Measurements from ENCODE around the gene CCDC142.

DNA sequence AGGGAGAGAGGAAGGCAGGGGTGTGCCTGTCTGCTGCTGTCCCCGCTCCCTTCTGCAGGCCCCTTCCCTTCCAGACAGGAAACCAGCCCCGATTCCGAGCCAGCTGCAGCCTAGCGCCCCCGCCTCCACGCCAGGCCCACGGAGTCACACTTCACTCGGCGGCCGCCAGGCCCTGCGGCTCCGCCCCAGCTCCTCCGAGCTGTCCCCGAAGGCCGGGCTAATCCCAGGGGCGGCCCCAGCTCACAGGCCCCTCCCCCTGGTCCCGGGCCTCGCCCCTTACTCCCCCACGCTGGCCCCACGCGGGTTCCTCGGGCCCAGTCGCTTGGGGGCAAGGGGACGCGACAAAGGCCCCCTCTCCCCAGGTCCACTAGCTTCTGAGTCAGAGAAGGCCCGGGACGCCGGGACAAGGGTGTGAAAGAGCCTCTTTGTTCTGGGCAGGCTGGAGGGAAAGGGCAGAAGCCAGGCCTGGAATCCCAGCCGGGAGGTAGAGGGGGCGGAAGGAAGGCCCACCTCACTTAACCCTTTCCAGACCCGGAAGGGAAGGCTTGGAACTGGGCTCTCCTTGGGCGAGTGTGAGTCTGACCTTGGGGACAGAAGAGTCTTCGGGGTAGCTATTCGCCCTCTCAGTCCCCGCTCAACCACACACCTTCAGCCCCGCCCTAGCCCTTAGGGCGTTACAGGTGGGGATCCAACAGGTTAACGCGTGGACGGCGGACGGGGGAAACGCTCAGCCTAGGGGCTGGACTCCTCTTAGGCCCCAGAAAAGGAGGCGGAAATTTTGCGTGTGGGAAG is 42.2 kb downstream of the CCDC142 start:
- TF ChIP-seq CTCF (IDR thresholded peaks at IDR 0.05), result peak; percentile 10 to 55 (median 26)
- TF ChIP-seq POLR2A (IDR thresholded peaks at IDR 0.05), result peak; percentile 45
